OCI-LY3 (cell line): ENCODE measurements around the gene NEIL3.

Experiments used
- EZH2phosphoT487 ChIP-seq: fragments of 200-600 bp; shearing (Covaris generic); IDR thresholded peaks from 2 replicates; pipeline ENCODE4 v1.6.1; 2018; ENCODE audit warnings: antibody characterized with exemption, mixed run types, low read depth
- TF ChIP-seq, protein P1 (sequence below): fragments of 200-600, 300-600 bp; sonication (generic); IDR thresholded peaks from 2 replicates; pipeline ENCODE4 v1.5.1; 2014; ENCODE audit warnings: antibody characterized with exemption, low read length, low read depth

DNA sequence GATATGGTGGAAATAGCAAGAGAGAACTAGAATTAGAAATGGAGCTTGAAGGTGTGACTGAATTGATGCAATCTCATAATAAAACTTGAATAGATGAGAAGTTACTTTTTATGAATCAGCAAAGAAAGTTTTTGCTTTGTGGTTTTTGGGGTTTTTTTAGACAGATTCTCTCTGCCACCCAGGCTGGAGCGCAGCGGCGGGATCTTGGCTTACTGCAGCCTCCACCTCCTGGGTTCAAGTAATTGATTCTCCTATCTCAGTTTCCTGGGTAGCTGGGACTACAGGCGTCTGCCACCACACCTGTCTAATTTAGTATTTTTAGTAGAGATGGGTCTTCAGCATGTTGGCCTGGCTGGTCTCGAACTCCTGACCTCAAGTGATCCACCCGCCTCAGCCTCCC, 23.7 kb upstream of the NEIL3 start:
- TF ChIP-seq, protein P1, sequence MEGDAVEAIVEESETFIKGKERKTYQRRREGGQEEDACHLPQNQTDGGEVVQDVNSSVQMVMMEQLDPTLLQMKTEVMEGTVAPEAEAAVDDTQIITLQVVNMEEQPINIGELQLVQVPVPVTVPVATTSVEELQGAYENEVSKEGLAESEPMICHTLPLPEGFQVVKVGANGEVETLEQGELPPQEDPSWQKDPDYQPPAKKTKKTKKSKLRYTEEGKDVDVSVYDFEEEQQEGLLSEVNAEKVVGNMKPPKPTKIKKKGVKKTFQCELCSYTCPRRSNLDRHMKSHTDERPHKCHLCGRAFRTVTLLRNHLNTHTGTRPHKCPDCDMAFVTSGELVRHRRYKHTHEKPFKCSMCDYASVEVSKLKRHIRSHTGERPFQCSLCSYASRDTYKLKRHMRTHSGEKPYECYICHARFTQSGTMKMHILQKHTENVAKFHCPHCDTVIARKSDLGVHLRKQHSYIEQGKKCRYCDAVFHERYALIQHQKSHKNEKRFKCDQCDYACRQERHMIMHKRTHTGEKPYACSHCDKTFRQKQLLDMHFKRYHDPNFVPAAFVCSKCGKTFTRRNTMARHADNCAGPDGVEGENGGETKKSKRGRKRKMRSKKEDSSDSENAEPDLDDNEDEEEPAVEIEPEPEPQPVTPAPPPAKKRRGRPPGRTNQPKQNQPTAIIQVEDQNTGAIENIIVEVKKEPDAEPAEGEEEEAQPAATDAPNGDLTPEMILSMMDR = no peak
- TF ChIP-seq EZH2phosphoT487 = no peak
